HepG2 (cell line): ENCODE results near the gene GRIK3.

ENCODE experiments used
- ATF7 ChIP-seq, 2 experiments: fragments of 450-650 bp in 1 of 2; sonication (generic) in 1 of 2; formaldehyde crosslinking in 1 of 2; IDR thresholded peaks; 2 replicates each; pipeline versions ENCODE4 v1.4.0 to v1.6.1; 2016 to 2020; ENCODE audit warnings: antibody characterized with exemption in 1 of 2, mild to moderate bottlenecking in 1 of 2, missing genetic modification reagents in 1 of 2
- KDM4B ChIP-seq: sonication (generic); formaldehyde crosslinking; IDR thresholded peaks from 2 replicates; pipeline ENCODE4 v1.4.0; 2020; ENCODE audit warnings: missing genetic modification reagents
- ZNF44 ChIP-seq: sonication (generic); formaldehyde crosslinking; IDR thresholded peaks from 2 replicates; pipeline ENCODE4 v1.5.1; 2020; ENCODE audit warnings: mild to moderate bottlenecking, missing genetic modification reagents
- TF ChIP-seq, protein P1 (sequence below): sonication (generic); formaldehyde crosslinking; IDR thresholded peaks from 2 replicates; pipeline ENCODE4 v1.5.0; 2020; ENCODE audit warnings: mild to moderate bottlenecking, missing genetic modification reagents, moderate library complexity

DNA sequence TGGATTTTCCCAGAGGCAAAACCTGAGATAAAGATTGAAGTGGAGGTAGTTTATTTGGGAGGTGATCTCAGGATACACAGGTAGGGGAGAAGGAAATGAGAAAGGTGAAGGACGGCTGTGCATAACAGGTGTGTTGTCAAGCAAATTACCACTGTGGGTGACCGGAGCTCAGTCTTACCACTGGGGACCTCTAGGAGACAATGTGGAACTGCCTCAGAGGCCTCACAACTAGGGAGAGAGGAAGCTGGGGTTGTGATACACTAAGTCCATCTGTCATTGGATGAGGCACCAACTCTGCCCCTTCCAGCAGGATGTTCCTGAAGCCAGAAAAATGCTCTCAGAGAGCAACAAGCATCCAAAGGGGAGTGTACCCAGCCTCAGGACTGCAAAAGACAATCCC lies 32.6 kb downstream of the GRIK3 start:
- TF ChIP-seq ATF7 (IDR thresholded peaks at IDR 0.05): no peak
- TF ChIP-seq ATF7 (CRISPR knock-in tag; IDR thresholded peaks at IDR 0.05): no peak
- TF ChIP-seq KDM4B: no peak
- TF ChIP-seq, protein P1, sequence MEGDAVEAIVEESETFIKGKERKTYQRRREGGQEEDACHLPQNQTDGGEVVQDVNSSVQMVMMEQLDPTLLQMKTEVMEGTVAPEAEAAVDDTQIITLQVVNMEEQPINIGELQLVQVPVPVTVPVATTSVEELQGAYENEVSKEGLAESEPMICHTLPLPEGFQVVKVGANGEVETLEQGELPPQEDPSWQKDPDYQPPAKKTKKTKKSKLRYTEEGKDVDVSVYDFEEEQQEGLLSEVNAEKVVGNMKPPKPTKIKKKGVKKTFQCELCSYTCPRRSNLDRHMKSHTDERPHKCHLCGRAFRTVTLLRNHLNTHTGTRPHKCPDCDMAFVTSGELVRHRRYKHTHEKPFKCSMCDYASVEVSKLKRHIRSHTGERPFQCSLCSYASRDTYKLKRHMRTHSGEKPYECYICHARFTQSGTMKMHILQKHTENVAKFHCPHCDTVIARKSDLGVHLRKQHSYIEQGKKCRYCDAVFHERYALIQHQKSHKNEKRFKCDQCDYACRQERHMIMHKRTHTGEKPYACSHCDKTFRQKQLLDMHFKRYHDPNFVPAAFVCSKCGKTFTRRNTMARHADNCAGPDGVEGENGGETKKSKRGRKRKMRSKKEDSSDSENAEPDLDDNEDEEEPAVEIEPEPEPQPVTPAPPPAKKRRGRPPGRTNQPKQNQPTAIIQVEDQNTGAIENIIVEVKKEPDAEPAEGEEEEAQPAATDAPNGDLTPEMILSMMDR (CRISPR knock-in tag): no peak
- no peak for TF ChIP-seq ZNF44
